H9 (cell line): Measurements from ENCODE around the gene MEIS2. TPM values are rescaled to one million over a fixed set of nuclear protein-coding genes. Genes with fewer than 3 reads are reported as not detected.

Experiments used
- DNase-seq: peaks from one replicate; pipeline ENCODE4 v3.0.0-alpha.2; 2017
- H2AFZ ChIP-seq: one replicate; pipeline ENCODE4 v1.6.1; 2013; ENCODE audit warnings: mild to moderate bottlenecking, low read length, control low read depth, moderate library complexity
- H2AK5ac ChIP-seq: 2 replicates; pipeline ENCODE4 v1.6.1; 2013; ENCODE audit warnings: low read length, control low read depth, mixed read lengths; ENCODE audit not compliant: insufficient read length
- H2BK120ac ChIP-seq: one replicate; pipeline ENCODE4 v1.6.1; 2013; ENCODE audit warnings: low read depth, mild to moderate bottlenecking, low read length, control low read depth, inconsistent platforms; ENCODE audit not compliant: poor library complexity, severe bottlenecking
- H2BK12ac ChIP-seq: 2 replicates; pipeline ENCODE4 v1.6.1; 2013; ENCODE audit warnings: low read length, control low read depth, mixed read lengths, low read depth; ENCODE audit not compliant: insufficient read length
- H2BK15ac ChIP-seq: 2 replicates; pipeline ENCODE4 v1.6.1; 2013; ENCODE audit warnings: low read depth, low read length, control low read depth
- H2BK20ac ChIP-seq: one replicate; pipeline ENCODE4 v1.6.1; 2013; ENCODE audit warnings: low read depth, mild to moderate bottlenecking, low read length, control low read depth, inconsistent platforms; ENCODE audit not compliant: poor library complexity, severe bottlenecking
- H2BK5ac ChIP-seq: 2 replicates; pipeline ENCODE4 v1.6.1; 2013; ENCODE audit warnings: low read length, control low read depth, mixed read lengths; ENCODE audit not compliant: insufficient read length
- H3K14ac ChIP-seq: 2 replicates; pipeline ENCODE4 v1.6.1; 2013; ENCODE audit warnings: low read length, control low read depth; ENCODE audit not compliant: insufficient read depth
- H3K18ac ChIP-seq: 2 replicates; pipeline ENCODE4 v1.6.1; 2013; ENCODE audit warnings: low read depth, mild to moderate bottlenecking, mixed read lengths, low read length, control low read depth; ENCODE audit not compliant: insufficient read length
- H3K23ac ChIP-seq: 2 replicates; pipeline ENCODE4 v1.6.1; 2013; ENCODE audit warnings: low read length, control low read depth, mixed read lengths, low read depth; ENCODE audit not compliant: insufficient read length
- H3K23me2 ChIP-seq: 2 replicates; pipeline ENCODE4 v1.6.1; 2013; ENCODE audit warnings: low read depth, mild to moderate bottlenecking, mixed read lengths, low read length, control low read depth; ENCODE audit not compliant: insufficient read length, poor library complexity, severe bottlenecking
- H3K27ac ChIP-seq: 2 replicates; pipeline ENCODE4 v1.5.1; 2013; ENCODE audit warnings: low read length, control low read depth, mixed read lengths, low read depth; ENCODE audit not compliant: insufficient read length
- H3K27me3 ChIP-seq: 2 replicates; pipeline ENCODE4 v1.6.1; 2013; ENCODE audit warnings: low read length, control low read depth, inconsistent platforms; ENCODE audit not compliant: insufficient read depth
- H3K4ac ChIP-seq: 2 replicates; pipeline ENCODE4 v1.6.1; 2013; ENCODE audit warnings: low read depth, mild to moderate bottlenecking, control low read depth, inconsistent platforms, low read length, moderate library complexity
- H3K4me1 ChIP-seq: 2 replicates; pipeline ENCODE4 v1.6.1; 2013; ENCODE audit warnings: low read length, control low read depth, inconsistent platforms; ENCODE audit not compliant: insufficient read depth
- H3K4me2 ChIP-seq: 2 replicates; pipeline ENCODE4 v1.6.1; 2013; ENCODE audit warnings: low read length, control low read depth, mixed read lengths; ENCODE audit not compliant: insufficient read length, insufficient read depth
- H3K56ac ChIP-seq: 2 replicates; pipeline ENCODE4 v1.6.1; 2013; ENCODE audit warnings: low read depth, mild to moderate bottlenecking, mixed read lengths, low read length, control low read depth; ENCODE audit not compliant: insufficient read length
- H3K79me1 ChIP-seq: 2 replicates; pipeline ENCODE4 v1.6.1; 2013; ENCODE audit warnings: low read depth, mild to moderate bottlenecking, moderate library complexity, low read length, control low read depth, inconsistent platforms; ENCODE audit not compliant: insufficient read depth, poor library complexity, severe bottlenecking
- H3K79me2 ChIP-seq: 2 replicates; pipeline ENCODE4 v1.6.1; 2013; ENCODE audit warnings: low read length, control low read depth, inconsistent platforms; ENCODE audit not compliant: insufficient read depth
- H3K9ac ChIP-seq: 2 replicates; pipeline ENCODE4 v1.6.1; 2013; ENCODE audit warnings: low read length, control low read depth, mixed read lengths; ENCODE audit not compliant: insufficient read length; ENCODE audit errors: extremely low read depth
- H3K9me3 ChIP-seq: one replicate; pipeline ENCODE4 v1.6.1; 2013; ENCODE audit warnings: low read depth, low read length, inconsistent platforms; ENCODE audit not compliant: control insufficient read depth
- H3T11ph ChIP-seq: one replicate; pipeline ENCODE4 v1.6.1; 2013; ENCODE audit warnings: mild to moderate bottlenecking, low read length, control low read depth, inconsistent platforms
- H4K20me1 ChIP-seq: one replicate; pipeline ENCODE4 v1.6.1; 2013; ENCODE audit not compliant: control insufficient read depth, insufficient read length, insufficient read depth
- H4K5ac ChIP-seq: 2 replicates; pipeline ENCODE4 v1.6.1; 2013; ENCODE audit warnings: low read depth, mild to moderate bottlenecking, mixed read lengths, low read length, control low read depth; ENCODE audit not compliant: insufficient read length
- H4K8ac ChIP-seq: replicated peaks from 2 replicates; pipeline ENCODE4 v1.6.1; 2013; ENCODE audit warnings: low read length, control low read depth, mixed read lengths, low read depth; ENCODE audit not compliant: insufficient read length
- H4K91ac ChIP-seq: 2 replicates; pipeline ENCODE4 v1.6.1; 2013; ENCODE audit warnings: low read depth, mild to moderate bottlenecking, moderate library complexity, mixed read lengths, low read length, control low read depth; ENCODE audit not compliant: insufficient read length
- H3K27ac Mint-ChIP-seq, 3 experiments: 2 replicates in 2 of 3; 3 replicates in 1 of 3; pipeline ENCODE4 v1.8.0; 2020 to 2021; ENCODE audit warnings: mixed read lengths in 3 of 3, mild to moderate bottlenecking in 1 of 3, moderate library complexity in 1 of 3
- H3K27me3 Mint-ChIP-seq: 2 replicates; pipeline ENCODE4 v1.8.0; 2021; ENCODE audit warnings: low read depth, mild to moderate bottlenecking, moderate library complexity, mixed read lengths
- H3K36me3 Mint-ChIP-seq, 3 experiments: 2 replicates in 2 of 3; 3 replicates in 1 of 3; pipeline ENCODE4 v1.8.0; 2020 to 2021; ENCODE audit warnings: low read depth in 3 of 3, mixed read lengths in 3 of 3; ENCODE audit not compliant: insufficient read depth in 1 of 3
- H3K4me1 Mint-ChIP-seq, 2 experiments: 2 replicates each; pipeline ENCODE4 v1.8.0; 2020; ENCODE audit warnings: mixed read lengths in 2 of 2
- H3K4me3 Mint-ChIP-seq, 2 experiments: 2 replicates in 1 of 2; 3 replicates in 1 of 2; pipeline ENCODE4 v1.8.0; 2020 to 2021; ENCODE audit warnings: mild to moderate bottlenecking in 2 of 2, mixed read lengths in 2 of 2, moderate library complexity in 1 of 2
- H3K9me3 Mint-ChIP-seq, 2 experiments: 2 replicates in 1 of 2; 3 replicates in 1 of 2; pipeline ENCODE4 v1.8.0; 2020; ENCODE audit warnings: mild to moderate bottlenecking in 2 of 2, mixed read lengths in 2 of 2, moderate library complexity in 1 of 2
- WGBS: extraction: QIAGEN DNeasy Blood & Tissue Kit; methylation state at CpG from one replicate; pipeline ENCODE4 v1.1.7; 2013; ENCODE audit warnings: missing lambda C conversion rate, low lambda C conversion rate, mixed read lengths; ENCODE audit not compliant: insufficient read length; ENCODE audit errors: extremely low coverage; 5-methylcytosine and 5-hydroxymethylcytosine counted together
- total RNA-seq: library from RNA; stranded (reverse); gene quantifications from 2 replicates; pipeline ENCODE4 v1.2.1, GENCODE V29; 2021
- TF ChIP-seq, protein P1 (sequence below): fragments of 200-600 bp; sonication (generic); conservative IDR thresholded peaks from 3 replicates; pipeline ENCODE4 v1.8.0; 2021; ENCODE audit warnings: antibody characterized with exemption, mild to moderate bottlenecking

Gene MEIS2
- total RNA-seq, 1 experiment from 2014 or later, result 0.35 TPM

DNA sequence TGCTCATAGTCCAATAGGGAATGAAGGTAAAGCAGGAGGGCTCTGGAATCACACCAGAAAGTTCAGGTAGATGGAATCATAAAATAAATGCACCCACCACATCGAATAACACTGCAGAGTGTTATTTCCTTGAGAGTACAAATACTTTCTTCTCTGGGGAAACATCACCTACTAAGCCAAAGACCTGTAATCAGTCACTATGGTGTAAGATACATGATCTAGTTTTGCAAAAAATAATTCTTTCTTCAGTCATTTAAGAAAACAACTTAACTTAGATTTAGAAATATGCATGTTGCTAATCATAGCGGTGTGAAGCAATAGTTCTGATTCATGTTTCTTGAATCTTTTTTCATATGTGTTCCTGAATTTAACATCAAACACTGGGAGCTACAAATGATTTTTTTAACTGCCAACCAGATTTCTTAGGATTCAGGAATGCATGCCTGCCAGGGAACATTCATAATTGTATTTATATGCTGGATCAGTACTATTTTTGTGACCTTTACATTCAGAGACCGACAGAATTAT is 40.2 kb upstream of the MEIS2 start:
- Histone ChIP-seq H2BK12ac (no peak overlapping the region), H3K4ac (no peak overlapping the region), H4K8ac (no peak overlapping the region), H2AFZ (no peak overlapping the region), H3K4me1 (no peaks in the 10 kb centered on the region), H2BK15ac (no peak overlapping the region), H3K56ac (no peak overlapping the region), H3T11ph (no peak overlapping the region), H3K9ac (no peak overlapping the region), H3K4me2 (no peak overlapping the region), H2BK120ac (no peak overlapping the region), H3K79me2 (no peaks in the 10 kb centered on the region), H2BK20ac (no peak overlapping the region), H3K79me1 (no peaks in the 10 kb centered on the region), H3K23ac (no peak overlapping the region), H2BK5ac (no peak overlapping the region), H3K14ac (no peak overlapping the region), H4K20me1 (no peaks in the 10 kb centered on the region), H4K91ac (no peak overlapping the region), H3K27ac (no peak overlapping the region), H3K23me2 (no peaks in the 10 kb centered on the region), H3K18ac (no peak overlapping the region), H2AK5ac (no peak overlapping the region), H3K9me3 (no peaks in the 10 kb centered on the region), H3K27me3 (no peaks in the 10 kb centered on the region), H4K5ac (no peak overlapping the region)
- Mint-ChIP-seq H3K36me3 (no peaks in the 10 kb centered on the region), H3K27ac (no peak overlapping the region), H3K27me3 (no peaks in the 10 kb centered on the region; the same call in 1 of the 2 replicates), H3K4me3 (no peak overlapping the region), H3K4me1 (peaks cover 6 to 15% of the 10 kb centered on the region in 2 experiments), H3K9me3 (no peaks in the 10 kb centered on the region)
- TF ChIP-seq, protein P1, sequence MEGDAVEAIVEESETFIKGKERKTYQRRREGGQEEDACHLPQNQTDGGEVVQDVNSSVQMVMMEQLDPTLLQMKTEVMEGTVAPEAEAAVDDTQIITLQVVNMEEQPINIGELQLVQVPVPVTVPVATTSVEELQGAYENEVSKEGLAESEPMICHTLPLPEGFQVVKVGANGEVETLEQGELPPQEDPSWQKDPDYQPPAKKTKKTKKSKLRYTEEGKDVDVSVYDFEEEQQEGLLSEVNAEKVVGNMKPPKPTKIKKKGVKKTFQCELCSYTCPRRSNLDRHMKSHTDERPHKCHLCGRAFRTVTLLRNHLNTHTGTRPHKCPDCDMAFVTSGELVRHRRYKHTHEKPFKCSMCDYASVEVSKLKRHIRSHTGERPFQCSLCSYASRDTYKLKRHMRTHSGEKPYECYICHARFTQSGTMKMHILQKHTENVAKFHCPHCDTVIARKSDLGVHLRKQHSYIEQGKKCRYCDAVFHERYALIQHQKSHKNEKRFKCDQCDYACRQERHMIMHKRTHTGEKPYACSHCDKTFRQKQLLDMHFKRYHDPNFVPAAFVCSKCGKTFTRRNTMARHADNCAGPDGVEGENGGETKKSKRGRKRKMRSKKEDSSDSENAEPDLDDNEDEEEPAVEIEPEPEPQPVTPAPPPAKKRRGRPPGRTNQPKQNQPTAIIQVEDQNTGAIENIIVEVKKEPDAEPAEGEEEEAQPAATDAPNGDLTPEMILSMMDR, result no peak
- DNase-seq, result no peak
- no CpG with 5 or more reads among the region's 3 CpGs for WGBS
